Mesenchymal stem cell (in vitro differentiated cells and primary cell): ENCODE measurements around the gene P2RX4.

Experiments used
- DNase-seq: peaks from one replicate; pipeline ENCODE4 v3.0.0-alpha.2; 2013
- H2AFZ ChIP-seq: one replicate; pipeline ENCODE4 v1.6.1; 2013; ENCODE audit warnings: low read depth, mild to moderate bottlenecking, control low read depth, inconsistent platforms, low read length, moderate library complexity
- H2AK5ac ChIP-seq: 2 replicates; pipeline ENCODE4 v1.6.1; 2013; ENCODE audit warnings: low read length, moderate library complexity, mild to moderate bottlenecking, inconsistent platforms; ENCODE audit not compliant: severe bottlenecking
- H2BK120ac ChIP-seq: one replicate; pipeline ENCODE4 v1.6.1; 2013; ENCODE audit warnings: low read depth, mild to moderate bottlenecking, inconsistent platforms, low read length, moderate library complexity
- H2BK12ac ChIP-seq, 2 experiments: one replicate each; pipeline ENCODE4 v1.6.1; 2013; ENCODE audit warnings: inconsistent platforms in 2 of 2, low read length in 2 of 2, mild to moderate bottlenecking in 2 of 2, moderate library complexity in 2 of 2, control low read depth in 1 of 2
- H2BK15ac ChIP-seq: one replicate; pipeline ENCODE4 v1.6.1; 2013; ENCODE audit warnings: mild to moderate bottlenecking, low read depth, inconsistent platforms; ENCODE audit not compliant: poor library complexity, severe bottlenecking
- H2BK5ac ChIP-seq: 2 replicates; pipeline ENCODE4 v1.6.1; 2013; ENCODE audit warnings: low read depth, mild to moderate bottlenecking, low read length, control low read depth, inconsistent platforms; ENCODE audit not compliant: poor library complexity, severe bottlenecking
- H3K14ac ChIP-seq, 2 experiments: one replicate each; pipeline ENCODE4 v1.6.1; 2013; ENCODE audit warnings: inconsistent platforms in 2 of 2, low read length in 2 of 2, control low read depth in 1 of 2, mild to moderate bottlenecking in 1 of 2, moderate library complexity in 1 of 2
- H3K18ac ChIP-seq, 2 experiments: one replicate each; pipeline ENCODE4 v1.6.1; 2013; ENCODE audit warnings: inconsistent platforms in 2 of 2, low read length in 2 of 2, control low read depth in 1 of 2, low read depth in 1 of 2, mild to moderate bottlenecking in 1 of 2
- H3K23ac ChIP-seq, 2 experiments: one replicate each; pipeline ENCODE4 v1.6.1; 2013; ENCODE audit warnings: inconsistent platforms in 2 of 2, low read length in 2 of 2, mild to moderate bottlenecking in 2 of 2, moderate library complexity in 2 of 2, control low read depth in 1 of 2
- H3K27ac ChIP-seq: 2 replicates; pipeline ENCODE4 v1.5.1; 2013; ENCODE audit warnings: mild to moderate bottlenecking, moderate library complexity, low read length, control low read depth, inconsistent platforms; ENCODE audit not compliant: poor library complexity, severe bottlenecking
- H3K27me3 ChIP-seq, 2 experiments: 2 replicates each; pipeline versions ENCODE4 v1.6.1 to v1.7.0; 2013; ENCODE audit warnings: low read length in 2 of 2, mild to moderate bottlenecking in 2 of 2, moderate library complexity in 2 of 2, control low read depth in 1 of 2, inconsistent platforms in 1 of 2; ENCODE audit not compliant: control insufficient read depth in 1 of 2, insufficient read depth in 1 of 2
- H3K36me3 ChIP-seq, 2 experiments: 2 replicates each; pipeline versions ENCODE4 v1.6.1 to v1.7.0; 2013; ENCODE audit warnings: low read length in 2 of 2, control low read depth in 1 of 2, inconsistent platforms in 1 of 2, low read depth in 1 of 2, mild to moderate bottlenecking in 1 of 2; ENCODE audit not compliant: insufficient read depth in 2 of 2, control insufficient read depth in 1 of 2
- H3K4ac ChIP-seq, 2 experiments: one replicate each; pipeline ENCODE4 v1.6.1; 2013; ENCODE audit warnings: inconsistent platforms in 2 of 2, low read length in 2 of 2, mild to moderate bottlenecking in 2 of 2, moderate library complexity in 2 of 2, control low read depth in 1 of 2, low read depth in 1 of 2
- H3K4me1 ChIP-seq: 2 replicates; pipeline ENCODE4 v1.6.1; 2013; ENCODE audit warnings: low read depth, low read length, control low read depth; ENCODE audit not compliant: control insufficient read depth, insufficient read depth
- H3K4me2 ChIP-seq: 2 replicates; pipeline ENCODE4 v1.6.1; 2013; ENCODE audit warnings: low read length, mild to moderate bottlenecking, inconsistent platforms; ENCODE audit not compliant: poor library complexity, severe bottlenecking
- H3K4me3 ChIP-seq, 2 experiments: 2 replicates each; pipeline versions ENCODE4 v1.5.1 to v1.7.0; 2013; ENCODE audit warnings: low read length in 2 of 2, mild to moderate bottlenecking in 2 of 2, control low read depth in 1 of 2, low read depth in 1 of 2; ENCODE audit not compliant: insufficient read depth in 1 of 2
- H3K79me1 ChIP-seq: replicated peaks from 2 replicates; pipeline ENCODE4 v1.6.1; 2013; ENCODE audit warnings: mild to moderate bottlenecking, control low read depth, low read length, inconsistent platforms; ENCODE audit not compliant: poor library complexity, severe bottlenecking
- H3K9ac ChIP-seq: 2 replicates; pipeline ENCODE4 v1.7.0; 2013; ENCODE audit warnings: mild to moderate bottlenecking, low read length, moderate library complexity
- H3K9me3 ChIP-seq: 2 replicates; pipeline ENCODE4 v1.7.0; 2013; ENCODE audit warnings: mild to moderate bottlenecking, low read length; ENCODE audit not compliant: control insufficient read depth
- H4K8ac ChIP-seq: one replicate; pipeline ENCODE4 v1.6.1; 2013; ENCODE audit warnings: inconsistent platforms, mild to moderate bottlenecking, low read length, moderate library complexity
- H4K91ac ChIP-seq: one replicate; pipeline ENCODE4 v1.6.1; 2013; ENCODE audit warnings: mild to moderate bottlenecking, low read length, inconsistent platforms
- WGBS: methylation state at CpG from one replicate; pipeline ENCODE4 v1.1.7; 2013; ENCODE audit warnings: mixed read lengths; 5-methylcytosine and 5-hydroxymethylcytosine counted together

Gene P2RX4

GRCh38 chr12:121239351-121240061 is 29.6 kb downstream of the P2RX4 start:
- no peak overlapping the region for H3K23ac ChIP-seq
- H2AFZ ChIP-seq = no peak overlapping the region
- H3K36me3 ChIP-seq = peaks cover 38 to 67% of the 10 kb centered on the region in 2 experiments
- H3K27ac ChIP-seq = no peak overlapping the region
- H3K4me2 ChIP-seq = no peak overlapping the region
- H3K4ac ChIP-seq = no peak overlapping the region
- H2BK12ac ChIP-seq = no peak overlapping the region
- H3K79me1 ChIP-seq = no peaks in the 10 kb centered on the region
- H2BK5ac ChIP-seq = peak overlapping the region; percentile 25
- no peak overlapping the region for H3K9ac ChIP-seq
- H3K4me3 ChIP-seq = no peak overlapping the region
- no peak overlapping the region for H2AK5ac ChIP-seq
- H3K9me3 ChIP-seq = no peaks in the 10 kb centered on the region
- H2BK15ac ChIP-seq = no peak overlapping the region
- WGBS = 91% methylated on average over 6 of the region's 6 CpGs
- DNase-seq = no peak
- no peak overlapping the region for H4K8ac ChIP-seq
- H2BK120ac ChIP-seq = no peak overlapping the region
- H3K4me1 ChIP-seq = peaks cover 18% of the 10 kb centered on the region
- no peak overlapping the region for H3K18ac ChIP-seq
- H3K27me3 ChIP-seq = no peaks in the 10 kb centered on the region
- no peak overlapping the region for H4K91ac ChIP-seq
- no peak overlapping the region for H3K14ac ChIP-seq

- no peak overlapping the region for H2BK120ac ChIP-seq
- no peak for DNase-seq
- no peak overlapping the region for H3K14ac ChIP-seq
- peak overlapping the region; percentile 25 for H2BK5ac ChIP-seq
- H3K36me3 ChIP-seq = peaks cover 44 to 69% of the 10 kb centered on the region in 2 experiments
- no peak overlapping the region for H4K91ac ChIP-seq
- H3K4me1 ChIP-seq = peaks cover 18% of the 10 kb centered on the region
- no peak overlapping the region for H3K4ac ChIP-seq
- no peak overlapping the region for H3K4me2 ChIP-seq
- no peak overlapping the region for H3K18ac ChIP-seq
- no peaks in the 10 kb centered on the region for H3K9me3 ChIP-seq
- no peak overlapping the region for H3K9ac ChIP-seq
- H4K8ac ChIP-seq = no peak overlapping the region
- H3K27ac ChIP-seq = no peak overlapping the region
- no peak overlapping the region for H2AFZ ChIP-seq
- H3K27me3 ChIP-seq = no peaks in the 10 kb centered on the region
- H3K23ac ChIP-seq = no peak overlapping the region
- H2AK5ac ChIP-seq = no peak overlapping the region
- no peak overlapping the region for H2BK12ac ChIP-seq
- no peaks in the 10 kb centered on the region for H3K79me1 ChIP-seq
- H2BK15ac ChIP-seq = no peak overlapping the region
- H3K4me3 ChIP-seq = no peak overlapping the region
- WGBS = 92% methylated on average over 7 of the region's 7 CpGs
These were observed 30.1 kb downstream of the P2RX4 start for GRCh38 chr12:121240062-121240420.

GRCh38 chr12:121240484-121241101 is 30.7 kb downstream of the P2RX4 start:
- Histone ChIP-seq H3K18ac (no peak overlapping the region), H2BK120ac (no peak overlapping the region), H3K79me1 (no peaks in the 10 kb centered on the region), H3K4me3 (no peak overlapping the region), H3K14ac (no peak overlapping the region), H2AFZ (no peak overlapping the region), H3K36me3 (peaks cover 49 to 65% of the 10 kb centered on the region in 2 experiments), H3K27me3 (no peaks in the 10 kb centered on the region), H4K8ac (no peak overlapping the region), H2BK5ac (no peak overlapping the region), H2BK12ac (no peak overlapping the region), H3K27ac (no peak overlapping the region), H2BK15ac (no peak overlapping the region), H3K4me2 (no peak overlapping the region), H3K9me3 (no peaks in the 10 kb centered on the region), H3K4ac (no peak overlapping the region), H3K23ac (no peak overlapping the region), H3K4me1 (peaks cover 18% of the 10 kb centered on the region), H4K91ac (no peak overlapping the region), H3K9ac (peak overlapping the region; percentile 32), H2AK5ac (no peak overlapping the region)
- DNase-seq = no peak
- 88% methylated on average over 38 of the region's 38 CpGs for WGBS

- Histone ChIP-seq H2BK12ac (no peak overlapping the region), H3K27ac (no peak overlapping the region), H3K18ac (no peak overlapping the region), H3K4ac (no peak overlapping the region), H3K4me1 (peaks cover 18% of the 10 kb centered on the region), H3K14ac (no peak overlapping the region), H4K8ac (no peak overlapping the region), H3K9ac (peak overlapping the region; percentile 32), H4K91ac (no peak overlapping the region), H2AK5ac (no peak overlapping the region), H2BK120ac (no peak overlapping the region), H2BK5ac (no peak overlapping the region), H3K36me3 (peaks cover 42 to 60% of the 10 kb centered on the region in 2 experiments), H3K79me1 (no peaks in the 10 kb centered on the region), H3K27me3 (no peaks in the 10 kb centered on the region), H2BK15ac (no peak overlapping the region), H2AFZ (no peak overlapping the region), H3K23ac (no peak overlapping the region), H3K9me3 (no peaks in the 10 kb centered on the region), H3K4me2 (no peak overlapping the region), H3K4me3 (no peak overlapping the region)
- WGBS = 96% methylated on average over 17 of the region's 17 CpGs
- DNase-seq = no peak
These were observed 31.4 kb downstream of the P2RX4 start for GRCh38 chr12:121241156-121241970.
